IPS DF 4.7 (cell line): Measurements from ENCODE around the gene RIMBP2.
"Not testable (repeated sequence)": the region's sequence is repeated elsewhere in the genome, so short reads cannot be mapped to it uniquely, and the experiment has no call there.

Experiments
- DNase-seq: peaks from one replicate; pipeline ENCODE4 v3.0.0-alpha.2; 2013; ENCODE audit warnings: low spot score; ENCODE audit errors: extremely low read depth

RIMBP2 gene

DNA sequence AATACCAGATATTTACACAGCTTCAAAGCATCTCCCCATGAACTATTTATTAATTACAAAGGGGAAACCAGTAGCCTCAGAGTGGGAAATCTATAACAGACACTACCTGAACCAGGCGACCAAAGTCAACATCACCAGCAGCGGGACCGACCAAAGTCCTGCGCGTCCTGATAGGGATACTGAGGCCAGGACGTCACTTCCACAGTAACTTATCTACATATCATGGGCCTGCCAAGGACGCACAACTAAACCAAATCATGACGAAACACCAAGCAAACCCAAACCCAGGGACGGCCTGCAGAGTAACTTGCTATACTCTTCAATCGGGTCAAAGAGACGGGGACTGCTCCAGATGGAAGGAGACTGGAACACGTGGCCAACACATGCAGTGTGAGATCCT is 26.0 kb upstream of the RIMBP2 start:
- DNase-seq = no peak

DNA sequence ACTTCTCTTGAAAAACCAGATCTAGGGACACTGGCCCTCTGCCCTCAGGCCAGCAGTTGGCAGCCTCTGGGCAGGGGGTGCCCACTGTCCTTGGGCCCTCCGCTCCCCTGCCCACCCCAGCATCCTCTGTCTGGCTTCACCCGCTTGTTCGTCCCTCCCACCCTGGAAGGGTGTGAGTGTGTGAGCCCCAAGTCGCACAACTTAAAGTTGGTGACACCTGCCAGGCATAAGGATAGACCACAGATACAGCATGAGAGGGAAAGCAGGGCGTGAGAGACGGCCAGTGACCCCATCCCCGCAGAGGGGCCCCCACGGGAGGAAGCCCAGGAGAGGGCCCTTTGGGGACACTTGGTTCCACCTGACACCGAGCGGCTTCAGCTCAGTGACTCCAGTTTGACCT is 23.5 kb upstream of the RIMBP2 start:
- no peak for DNase-seq

DNA sequence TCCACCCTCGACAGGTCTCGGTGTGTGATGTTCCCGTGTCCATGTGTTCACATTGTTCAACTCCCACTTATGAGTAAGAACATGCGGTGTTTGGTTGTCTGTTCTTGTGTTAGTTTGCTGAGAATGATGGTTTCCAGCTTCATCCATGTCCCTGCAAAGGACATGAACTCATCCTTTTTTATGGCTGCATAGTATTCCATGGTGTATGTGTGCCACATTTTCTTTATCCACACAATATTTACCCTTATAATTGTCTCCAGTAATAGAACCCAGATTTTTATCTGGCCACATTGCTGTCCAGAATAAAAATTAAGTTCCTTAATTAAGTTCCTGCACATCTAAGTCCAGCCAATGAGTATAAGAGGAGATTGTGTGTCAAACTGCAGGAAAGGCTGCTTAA is 22.3 kb upstream of the RIMBP2 start:
- not testable (repeated sequence) for DNase-seq

DNA sequence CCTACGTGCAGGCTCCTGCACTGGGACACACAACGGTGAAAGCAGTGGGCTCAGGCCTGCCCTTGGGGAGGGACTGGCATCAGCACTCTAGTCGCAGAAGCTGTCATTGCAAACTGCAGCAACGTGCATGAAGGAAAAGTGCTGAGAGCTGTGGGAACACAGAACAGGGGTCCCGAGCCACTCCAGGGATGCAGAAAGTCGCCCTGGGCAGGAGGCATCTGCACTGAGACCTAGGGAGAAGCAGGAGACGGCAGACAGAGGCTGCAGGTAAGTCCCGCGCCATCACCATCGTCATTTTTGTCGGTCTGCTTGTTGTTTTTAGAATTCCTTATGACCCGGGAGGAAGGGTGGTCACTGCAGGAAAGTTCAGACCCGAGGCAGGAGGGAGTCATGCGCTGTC is 21.6 kb upstream of the RIMBP2 start:
- DNase-seq = no peak

DNA sequence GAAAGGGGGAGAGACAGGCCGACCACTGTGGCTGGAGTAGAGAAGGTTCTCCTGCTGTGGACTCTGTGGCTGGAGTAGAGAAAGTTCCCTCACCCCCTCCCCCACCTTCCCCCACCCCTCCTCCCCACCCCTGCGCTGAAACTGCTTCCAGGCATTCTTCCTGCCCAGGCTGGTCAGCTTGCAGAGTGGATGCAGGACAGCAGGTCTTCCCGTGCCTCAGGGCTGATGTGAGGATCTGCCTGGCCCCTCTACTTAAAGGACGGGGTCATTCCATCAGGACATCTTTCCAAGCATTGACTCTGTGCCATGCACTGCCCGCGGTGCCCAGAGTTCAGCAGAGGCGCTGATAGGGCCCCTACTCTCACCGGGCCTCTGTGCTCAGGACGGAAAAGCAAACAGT is 13.2 kb upstream of the RIMBP2 start:
- DNase-seq = no peak

DNA sequence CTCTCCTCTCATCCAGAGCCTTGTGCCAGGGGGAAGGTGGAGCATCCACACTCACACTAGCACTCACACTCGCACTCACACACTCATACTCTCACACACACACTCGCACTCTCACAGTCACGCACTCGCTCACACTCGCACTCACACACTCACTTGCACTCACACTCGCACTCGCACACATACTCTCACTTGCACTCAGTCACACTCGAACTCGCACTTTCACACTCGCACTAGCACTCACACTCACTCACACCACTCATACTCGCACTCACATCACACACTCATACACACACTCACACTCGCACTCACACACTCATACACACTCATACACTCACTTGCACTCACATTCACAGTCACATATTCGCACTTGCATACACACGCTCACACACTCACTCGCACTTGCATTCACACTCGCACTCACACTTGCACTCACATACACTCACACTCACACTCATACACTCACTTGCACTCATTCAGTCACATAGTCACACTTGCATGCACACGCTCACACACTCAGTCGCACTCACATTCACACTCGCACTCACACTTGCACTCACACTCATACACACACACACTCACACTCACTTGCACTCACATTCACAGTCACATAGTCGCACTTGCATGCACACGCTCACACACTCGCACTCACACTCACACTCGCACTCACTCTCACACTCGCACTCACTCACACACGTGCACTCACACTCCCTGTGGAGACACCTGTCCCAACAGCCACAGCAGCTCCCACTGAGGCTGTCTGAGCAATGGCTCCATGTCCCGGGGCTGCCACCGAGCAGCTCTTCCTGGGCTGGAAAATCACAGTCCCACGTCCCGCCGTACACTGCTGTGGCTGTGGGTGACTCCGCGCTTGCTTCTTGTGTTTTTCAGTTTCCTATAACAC is 12.3 kb upstream of the RIMBP2 start:
- DNase-seq = no peak

DNA sequence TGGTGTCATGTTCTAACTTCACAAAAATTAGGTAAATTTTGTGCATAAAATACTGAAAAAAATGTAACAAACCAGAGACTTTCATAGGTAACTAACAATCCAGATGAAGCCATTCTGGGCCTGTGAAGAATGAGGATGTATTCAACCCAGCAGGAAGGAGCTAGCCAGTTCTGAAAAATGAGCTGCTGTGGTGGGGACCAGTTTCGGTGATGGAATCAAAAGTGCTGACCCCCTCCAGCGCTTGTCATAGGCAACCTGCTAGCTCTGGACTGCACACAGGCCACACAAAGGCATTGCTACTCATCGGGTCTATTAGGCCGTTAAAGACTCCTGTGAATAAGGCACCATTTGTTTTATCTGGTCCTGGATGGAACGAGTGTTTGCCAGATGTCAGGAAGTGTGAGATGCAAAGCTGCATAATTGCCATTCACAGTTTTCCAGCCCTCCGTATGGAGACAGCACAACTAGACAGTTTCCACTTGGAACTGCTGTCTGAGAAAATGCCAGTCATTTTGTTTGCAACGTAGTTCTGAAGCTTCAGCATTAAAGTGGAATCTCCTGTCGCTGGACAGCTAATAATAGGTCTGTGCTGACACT is 3.3 kb upstream of the RIMBP2 start:
- no peak for DNase-seq

DNA sequence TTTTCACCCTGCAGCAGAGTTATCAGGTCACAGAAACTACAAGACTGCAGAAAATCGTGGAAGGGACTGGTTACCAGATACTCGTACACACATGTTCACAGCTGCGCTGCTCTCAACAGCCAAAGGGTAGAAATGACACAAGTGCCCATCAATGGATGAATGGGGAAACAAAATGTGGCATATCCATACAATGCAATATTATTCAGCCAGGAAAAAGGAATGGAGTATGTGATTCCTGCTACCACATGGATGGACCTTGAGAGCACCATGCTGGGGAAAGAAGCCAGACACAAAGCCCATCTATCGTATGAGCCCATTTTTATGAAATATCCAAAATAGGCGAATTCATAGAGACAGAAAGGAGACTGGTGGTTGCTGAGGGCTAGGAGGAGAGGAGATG is 1.7 kb upstream of the RIMBP2 start:
- no peak for DNase-seq

DNA sequence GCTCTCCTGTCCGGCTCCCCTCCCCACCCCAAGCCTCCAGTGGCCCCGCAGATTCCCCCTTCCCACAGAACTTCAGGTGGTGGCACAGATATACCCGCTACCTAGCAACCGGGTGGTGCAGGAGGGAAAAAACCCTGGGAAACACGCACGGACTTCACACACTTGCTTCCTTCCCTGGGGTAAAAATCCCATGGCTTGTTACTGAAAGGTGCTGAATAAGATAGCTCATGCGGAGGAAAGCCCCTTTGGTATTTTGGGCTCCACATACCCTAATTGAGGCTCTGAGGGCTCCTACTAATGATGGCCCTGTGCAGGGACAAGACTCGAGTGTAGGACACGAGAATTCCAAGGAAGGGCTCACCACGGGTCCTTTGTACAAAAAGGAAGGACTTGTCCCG is 869 bp upstream of the RIMBP2 start:
- no peak for DNase-seq

DNA sequence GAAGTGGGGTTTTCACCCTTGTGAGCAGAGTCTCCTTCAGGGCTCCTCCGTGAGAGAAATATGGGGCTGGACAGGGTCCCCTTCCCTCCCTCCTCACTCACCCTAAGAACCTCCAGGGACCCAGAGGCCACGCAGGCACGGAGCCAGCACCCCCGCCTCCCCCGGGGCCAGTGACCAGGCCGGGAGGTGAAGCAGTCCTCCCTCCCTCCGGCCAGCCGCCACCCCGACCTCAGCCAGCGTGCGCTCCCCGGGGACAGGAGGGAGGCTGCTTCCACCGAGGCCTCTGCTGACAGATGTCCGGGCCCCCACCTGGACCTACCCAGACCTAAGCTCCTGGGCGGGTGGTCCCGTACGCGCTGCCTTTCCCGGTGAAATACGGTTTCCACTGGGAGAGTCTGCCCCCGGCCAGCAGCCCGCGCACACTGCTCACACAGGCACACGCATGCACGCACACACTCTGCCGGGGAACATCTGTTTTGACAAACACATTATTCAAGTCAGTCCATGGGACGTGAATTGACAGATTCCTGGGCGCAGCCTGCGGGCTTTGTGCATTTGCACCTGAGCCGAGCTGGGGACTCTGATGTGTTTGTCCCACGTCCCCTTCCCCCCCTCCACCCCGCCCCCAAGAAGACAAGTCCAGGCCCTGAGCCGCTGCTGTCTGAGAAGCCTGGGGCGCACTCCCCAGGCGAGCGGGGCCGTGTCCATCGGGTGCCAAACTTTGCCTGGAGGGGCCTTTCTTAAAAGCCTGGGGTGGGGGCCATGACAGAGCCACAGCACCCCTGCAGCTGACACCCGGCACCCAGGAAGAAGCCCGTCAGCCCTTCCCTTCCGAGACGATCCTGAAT is 725 bp downstream of the RIMBP2 start:
- DNase-seq = no peak

DNA sequence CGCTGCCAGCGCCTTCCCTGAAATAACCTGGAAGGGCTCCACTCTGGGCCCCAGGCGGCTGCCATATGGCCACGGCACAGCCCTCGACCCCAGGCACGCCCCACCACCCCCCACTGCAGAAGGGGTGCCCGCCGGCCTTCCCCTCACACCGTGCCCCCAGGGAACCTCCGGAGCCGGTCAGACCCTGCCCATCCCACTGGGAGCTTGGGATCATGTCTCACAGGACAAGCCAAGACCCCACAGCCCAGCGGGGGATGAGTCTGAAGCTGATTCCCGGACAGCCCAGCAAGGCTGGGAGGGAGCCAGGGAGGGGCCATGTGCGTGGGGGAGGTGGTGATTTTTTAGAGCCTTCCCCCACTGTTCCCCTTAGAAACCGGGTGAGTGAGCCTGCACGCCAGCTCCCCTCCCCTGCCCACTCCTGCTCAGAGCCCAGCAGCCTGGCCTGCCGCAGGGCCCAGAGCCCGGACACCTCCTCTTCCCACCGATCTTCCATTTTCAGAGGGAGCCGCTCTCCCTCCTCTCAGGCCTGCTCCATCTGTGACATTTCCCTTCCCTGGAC is 1.4 kb downstream of the RIMBP2 start:
- no peak for DNase-seq

DNA sequence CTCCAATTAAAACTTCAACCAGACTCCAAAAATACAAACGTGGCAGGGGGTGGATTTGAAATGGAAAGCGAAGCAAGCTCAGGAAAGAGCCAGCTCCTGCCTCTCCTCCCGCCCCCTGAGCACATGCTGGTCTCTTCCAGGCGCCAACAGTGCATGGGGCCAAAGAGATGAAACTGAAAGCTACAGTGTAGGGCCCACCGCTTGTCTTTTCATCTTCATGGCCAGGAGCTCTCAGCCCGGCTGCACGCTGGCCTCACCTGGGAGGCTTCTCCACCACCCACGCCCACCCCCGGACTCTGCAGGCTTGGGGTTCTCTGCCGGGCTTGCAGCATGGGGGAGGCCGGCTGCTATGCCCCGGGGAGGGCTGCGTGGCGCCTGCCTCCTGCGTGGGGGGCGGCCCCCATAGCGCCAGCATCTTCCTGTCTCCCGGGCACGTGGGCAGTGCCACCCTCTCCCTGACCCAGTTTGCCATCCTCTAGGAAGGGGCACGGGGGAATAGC is 2.0 kb downstream of the RIMBP2 start:
- no peak for DNase-seq

DNA sequence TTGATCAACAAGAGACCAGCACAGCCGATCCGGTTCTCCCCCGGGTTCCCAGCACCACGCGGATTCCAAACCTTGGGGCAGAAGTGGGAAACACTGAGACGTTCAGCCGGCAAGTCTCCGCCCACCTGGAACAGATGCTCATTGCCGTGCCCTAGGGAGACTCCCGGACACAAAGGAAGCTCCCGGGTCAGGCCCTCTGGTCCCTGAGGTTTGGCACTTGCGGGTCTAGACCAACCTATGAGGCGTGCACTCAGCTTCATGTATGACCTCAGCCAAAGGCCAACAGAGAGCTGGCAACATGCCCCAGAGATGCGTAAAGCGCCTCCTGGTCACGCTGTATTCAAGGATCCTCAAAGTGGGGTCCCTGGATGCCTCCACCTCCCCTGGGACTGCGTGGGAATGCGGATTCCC is 2.5 kb downstream of the RIMBP2 start:
- no peak for DNase-seq

DNA sequence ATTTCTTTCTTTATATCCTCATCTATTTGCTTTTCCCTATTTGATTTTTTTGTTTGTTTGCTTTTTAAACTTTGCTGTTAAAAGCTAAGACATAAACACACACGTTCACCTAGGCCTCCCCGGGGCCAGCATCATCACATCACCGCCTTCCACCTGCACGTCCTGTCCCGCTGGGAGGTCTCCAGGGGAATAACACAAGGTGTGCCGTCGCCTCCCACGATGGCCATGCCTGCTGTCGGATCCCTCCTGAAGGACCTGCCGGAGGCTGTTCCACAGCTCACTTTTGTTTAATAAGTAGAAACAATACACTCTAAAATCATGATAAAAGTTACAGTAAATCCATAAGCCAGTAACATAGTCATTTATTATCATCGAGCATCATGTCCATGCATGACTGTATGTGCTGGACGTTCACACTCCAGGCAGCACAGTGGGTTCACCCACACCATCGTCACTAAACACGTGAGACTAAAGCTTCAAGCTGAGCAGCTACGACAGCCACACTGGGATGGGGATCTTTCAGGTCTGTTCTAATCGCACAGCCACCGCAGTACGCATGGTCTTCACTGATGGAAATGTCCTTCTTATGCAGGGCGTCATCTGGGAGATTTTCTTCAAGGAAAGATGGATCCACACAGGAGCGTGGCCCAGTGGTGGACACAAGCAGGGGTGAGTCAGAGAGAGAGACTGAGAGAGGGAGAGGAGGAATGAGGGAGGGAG is 3.6 kb downstream of the RIMBP2 start:
- no peak for DNase-seq

DNA sequence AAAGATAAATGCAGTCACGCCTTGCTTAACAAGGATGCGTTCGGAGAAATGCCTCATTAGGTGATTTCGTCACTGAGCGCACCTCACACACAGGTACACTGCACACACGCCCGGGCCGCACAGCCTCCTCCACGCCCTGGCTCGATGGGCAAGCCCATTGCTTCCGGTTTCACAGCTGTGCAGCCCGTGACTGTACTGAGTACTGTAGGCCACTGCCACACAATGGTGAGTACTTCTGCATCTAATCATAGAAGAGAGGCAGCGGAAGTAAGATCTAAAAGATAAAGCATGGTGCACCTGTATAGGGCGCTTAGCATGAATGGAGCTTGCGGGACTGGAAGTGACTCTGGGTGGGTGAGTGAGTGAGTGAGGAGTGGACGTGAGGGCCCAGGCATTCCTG is 4.3 kb downstream of the RIMBP2 start:
- no peak for DNase-seq

DNA sequence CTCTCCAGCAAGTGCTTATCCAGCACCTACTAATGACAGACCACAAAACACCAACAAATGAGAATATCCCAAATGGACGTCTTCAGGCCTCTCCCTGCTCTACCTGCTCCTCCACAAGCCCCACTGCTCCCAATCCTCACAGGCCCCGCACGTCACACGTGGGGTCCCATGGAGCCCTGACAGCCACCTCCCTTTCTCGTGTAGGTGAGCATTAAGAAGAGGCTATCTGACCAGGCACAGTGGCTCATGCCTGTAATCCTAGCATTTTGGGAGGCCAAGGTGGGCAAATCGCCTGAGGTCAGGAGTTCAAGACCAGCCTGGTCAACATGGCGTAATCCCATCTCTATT is 5.4 kb downstream of the RIMBP2 start:
- no peak for DNase-seq

DNA sequence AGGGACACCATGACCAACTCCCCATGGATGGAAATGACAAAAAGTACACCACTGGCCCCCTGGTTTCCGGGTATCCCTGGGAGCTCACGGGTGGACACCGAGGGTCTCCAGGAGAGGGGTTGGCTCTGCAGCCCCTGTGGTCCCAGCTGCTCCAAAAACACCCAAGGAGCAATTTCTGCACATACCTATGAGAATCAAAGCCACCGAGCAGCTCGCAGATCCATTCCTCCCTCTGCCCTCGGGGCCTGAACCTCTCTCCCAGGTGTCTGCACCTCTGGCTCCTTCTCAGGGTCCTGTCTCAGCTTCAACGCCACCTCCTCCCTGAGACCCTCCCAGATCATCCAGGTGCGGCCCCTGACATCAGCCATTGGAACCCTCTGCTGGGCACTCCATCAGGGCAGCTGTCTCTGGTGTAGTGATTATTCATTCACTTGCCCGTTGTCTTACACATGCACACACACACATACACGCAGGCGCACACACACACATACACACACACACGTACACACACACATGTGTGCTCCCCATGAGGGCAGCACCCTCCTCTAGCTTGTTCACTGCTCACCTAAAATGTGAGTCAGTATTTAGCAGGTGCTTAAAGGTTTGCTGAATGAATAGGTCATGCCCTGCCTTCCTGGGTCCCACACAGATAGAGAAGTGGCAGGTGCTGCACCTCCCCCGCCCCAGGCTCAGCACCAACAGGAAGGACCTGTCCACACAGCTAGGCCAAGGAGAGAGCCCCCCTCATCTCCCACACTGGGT is 5.9 kb downstream of the RIMBP2 start:
- DNase-seq = no peak

DNA sequence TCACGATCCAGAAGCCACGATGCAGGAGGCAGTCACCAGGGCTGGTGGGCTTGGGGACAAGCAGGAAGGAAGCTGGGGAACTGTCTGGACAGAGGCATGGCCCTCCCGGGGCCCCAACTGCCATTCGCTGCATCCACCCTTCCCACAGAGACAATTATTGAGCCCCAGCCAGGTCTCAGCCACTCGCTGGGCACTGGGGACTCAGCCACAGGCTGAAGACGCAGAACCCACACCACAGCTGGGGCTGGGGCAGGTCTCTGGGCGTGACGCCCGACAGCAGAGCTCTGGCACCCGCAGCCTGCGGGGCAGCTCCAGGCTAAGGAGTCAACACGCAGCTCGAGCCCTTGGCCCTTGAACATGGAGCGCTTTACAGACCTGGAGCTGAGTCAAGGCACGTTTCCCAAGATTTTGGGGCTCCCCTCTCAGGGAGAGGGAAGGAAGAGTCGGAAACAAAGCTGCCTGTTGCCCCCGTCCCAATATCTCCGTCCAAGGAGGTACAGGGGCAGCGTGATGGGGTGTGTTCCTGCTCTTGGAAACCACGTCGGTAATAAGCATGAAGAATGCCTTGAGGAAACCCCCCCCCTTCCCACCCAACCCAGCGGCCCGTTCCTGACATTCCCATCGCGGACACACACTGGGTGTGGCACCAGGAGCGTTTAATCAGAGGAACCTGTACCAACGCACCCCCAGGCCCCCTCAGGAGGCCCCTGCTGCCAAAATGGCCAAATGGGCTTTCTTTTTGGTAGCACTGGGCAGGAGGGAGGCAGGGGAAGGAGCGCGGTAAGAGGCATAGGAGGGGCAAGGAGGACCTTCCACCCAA is 6.7 kb downstream of the RIMBP2 start:
- DNase-seq = no peak

DNA sequence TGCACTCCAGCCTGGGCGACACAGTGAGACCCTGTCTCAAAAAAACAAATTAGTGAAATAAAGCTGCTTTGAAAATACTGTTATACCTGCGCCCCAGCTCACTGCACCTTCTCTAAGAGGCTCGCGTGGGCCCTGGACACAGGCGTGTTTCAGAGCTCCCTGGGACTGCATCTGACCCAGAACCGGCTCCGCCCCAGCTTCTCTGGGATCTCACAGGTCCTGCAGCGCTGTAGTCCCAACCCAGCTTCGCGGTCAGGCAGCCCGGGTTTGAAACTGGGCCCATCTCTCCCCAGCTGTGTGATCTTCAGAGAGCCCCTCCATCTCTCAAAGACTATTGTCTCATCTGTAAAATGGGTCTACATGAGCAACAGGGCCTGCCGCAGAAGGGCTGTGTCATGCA is 7.5 kb downstream of the RIMBP2 start:
- no peak for DNase-seq

DNA sequence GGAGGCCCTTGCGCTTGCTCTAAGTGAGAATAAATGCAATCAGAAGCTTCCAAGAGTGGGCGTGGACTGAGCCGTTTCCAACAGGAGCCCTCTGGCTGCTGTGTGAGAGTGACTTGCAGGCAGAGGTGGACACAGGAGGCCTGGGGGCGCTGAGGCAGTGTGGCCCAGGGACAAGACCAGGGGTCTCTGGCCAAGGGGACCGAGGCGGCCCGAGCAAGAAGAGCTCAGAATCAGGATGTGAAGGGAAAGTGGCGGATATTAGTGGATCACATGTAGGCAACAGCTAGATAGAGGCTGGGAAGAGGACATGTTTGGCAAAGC is 8.6 kb downstream of the RIMBP2 start:
- DNase-seq = no peak
